ENCODE measurements around the gene ZNF181. TPM values are rescaled to one million over a fixed set of nuclear protein-coding genes. Genes with fewer than 3 reads are reported as not detected.

The ZNF181 gene
- total and polyA plus RNA-seq, 4 experiments from 2014 or later, result 14.2 to 37.0 (median 23.8) TPM

DNA sequence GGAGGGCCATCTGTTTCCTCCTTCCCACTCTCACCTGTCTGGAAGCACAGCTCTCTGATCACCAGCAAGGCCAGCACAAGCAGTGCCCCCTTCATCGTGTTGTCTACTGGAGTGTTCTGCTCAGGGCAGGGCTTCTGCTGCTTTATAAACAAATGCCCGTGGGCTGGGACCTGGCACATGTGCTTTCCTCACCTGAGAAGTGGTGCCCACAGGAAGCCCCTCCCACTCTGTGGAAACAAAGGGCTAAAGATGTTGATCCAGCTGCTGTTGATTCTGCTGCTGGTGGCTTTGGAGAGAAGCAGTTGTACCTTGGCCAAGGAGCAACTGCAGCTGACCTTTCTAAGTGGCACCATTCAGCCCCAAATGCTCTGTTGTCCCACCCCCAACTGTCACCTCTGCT is 26.4 kb upstream of the ZNF181 start:
- ChIA-PET POLR2A (ENCODE audit: partially characterized antibody) (no interaction called here), CTCF (ENCODE audit: partially characterized antibody) (interaction anchor here (8.2 kb wide), 1 partner anchor 68 kb away, joined by 144 read pairs; no protein-coding TSS in a partner anchor)
- peaks cover 0 to 3% of the 10 kb centered on the region in 2 donors for H3K36me3 Mint-ChIP-seq

DNA sequence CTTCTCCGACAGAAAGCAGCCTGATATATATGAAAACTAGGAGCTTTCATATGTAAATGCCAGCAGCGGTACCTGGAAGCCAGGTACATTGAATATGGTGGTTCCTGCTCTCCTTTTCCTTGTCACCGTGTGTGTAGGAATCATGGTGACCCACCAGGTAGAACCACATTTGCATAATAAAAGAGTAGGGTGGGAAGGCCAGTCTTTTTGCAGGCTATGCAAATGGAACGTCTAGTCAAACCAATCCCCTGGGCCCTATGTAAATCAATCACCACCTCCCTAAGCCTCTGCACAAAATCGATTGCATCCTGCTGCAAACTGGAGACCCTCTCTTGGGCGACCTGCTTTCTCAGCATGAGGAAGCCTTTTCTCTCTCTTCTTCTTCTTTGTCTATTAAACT is 22.2 kb upstream of the ZNF181 start:
- no peak overlapping the region for H3K27ac ChIP-seq (ENCODE audit: low read depth, low read length)
- H3K4me1 ChIP-seq (ENCODE audit: insufficient read depth, low read length), result no peaks in the 10 kb centered on the region
- H3K4me3 ChIP-seq (ENCODE audit: low read length in 2 of 2), result no peak overlapping the region
- Mint-ChIP-seq H3K36me3 (peaks cover 2 to 10% of the 10 kb centered on the region in 2 donors), H3K4me1 (peaks cover 0 to 1% (median under 1%) of the 10 kb centered on the region in 4 donors), H3K4me3 (no peak overlapping the region), H3K27me3 (peaks cover 15 to 18% of the 10 kb centered on the region in 2 donors), H3K27ac (no peak overlapping the region), H3K9me3 (peaks cover 3 to 34% (median 23%) of the 10 kb centered on the region in 8 donors)
- H3K27me3 ChIP-seq (ENCODE audit: insufficient read depth, low read length), result no peaks in the 10 kb centered on the region
- CTCF ChIA-PET (ENCODE audit: partially characterized antibody), result interaction anchor here (0.6 to 8.2 kb wide), 6 partner anchors 29 to 212 kb away, joined by 3 to 144 read pairs (median 4); no protein-coding TSS in a partner anchor
- intact Hi-C loops (cut with micrococcal nuclease), result loop anchor here (1.0 to 10.0 kb wide), 4 partner anchors 49 to 935 kb away; no protein-coding TSS in a partner anchor
- no peaks in the 10 kb centered on the region for H3K36me3 ChIP-seq (ENCODE audit: insufficient read depth, low read length)
- POLR2A ChIA-PET (ENCODE audit: partially characterized antibody), result no interaction called here
- no peaks in the 10 kb centered on the region for H3K9me3 ChIP-seq (ENCODE audit: control insufficient read depth in 1 of 2, low read length in 2 of 2)
- DNase-seq, result no peak

More for the DNA sequence above, 26.4 kb upstream of the ZNF181 start:
- Mint-ChIP-seq H3K27me3 (peaks cover 19 to 21% of the 10 kb centered on the region in 2 donors), H3K9me3 (peaks cover 0 to 34% (median 18%) of the 10 kb centered on the region in 8 donors), H3K27ac (no peak overlapping the region), H3K4me1 (peaks cover 0 to 1% (median under 1%) of the 10 kb centered on the region in 4 donors), H3K4me3 (no peak overlapping the region)
- no peak overlapping the region for H3K4me3 ChIP-seq (ENCODE audit: low read length in 2 of 2)
- H3K9me3 ChIP-seq (ENCODE audit: control insufficient read depth in 1 of 2, low read length in 2 of 2), result no peaks in the 10 kb centered on the region
- no peaks in the 10 kb centered on the region for H3K4me1 ChIP-seq (ENCODE audit: insufficient read depth, low read length)
- no peaks in the 10 kb centered on the region for H3K27me3 ChIP-seq (ENCODE audit: insufficient read depth, low read length)
- no peak for DNase-seq
- no peaks in the 10 kb centered on the region for H3K36me3 ChIP-seq (ENCODE audit: insufficient read depth, low read length)
- no peak overlapping the region for H3K27ac ChIP-seq (ENCODE audit: low read depth, low read length)
- intact Hi-C loops (cut with micrococcal nuclease), result no loop called here

GRCh38 chr19:34712395-34713261 is 21.4 kb upstream of the ZNF181 start:
- DNase-seq, result peak; percentile 64 to 74 (median 71)
- Histone ChIP-seq H3K36me3 (ENCODE audit: insufficient read depth, low read length) (no peaks in the 10 kb centered on the region), H3K4me1 (ENCODE audit: insufficient read depth, low read length) (no peaks in the 10 kb centered on the region), H3K27ac (ENCODE audit: low read depth, low read length) (no peak overlapping the region), H3K27me3 (ENCODE audit: insufficient read depth, low read length) (no peaks in the 10 kb centered on the region), H3K9me3 (ENCODE audit: control insufficient read depth in 1 of 2, low read length in 2 of 2) (no peaks in the 10 kb centered on the region), H3K4me3 (ENCODE audit: low read length in 2 of 2) (no peak overlapping the region)
- ChIA-PET POLR2A (ENCODE audit: partially characterized antibody) (no interaction called here), CTCF (ENCODE audit: partially characterized antibody) (interaction anchor here (0.6 to 8.2 kb wide), 9 partner anchors 9 to 212 kb away, joined by 3 to 144 read pairs (median 5); partner anchors contain the start of gene ZNF181)
- H3K4me3 Mint-ChIP-seq, result no peak overlapping the region
- peaks cover 0 to 1% (median under 1%) of the 10 kb centered on the region in 4 donors for H3K4me1 Mint-ChIP-seq
- no peak overlapping the region for H3K27ac Mint-ChIP-seq
- peaks cover 15 to 17% of the 10 kb centered on the region in 2 donors for H3K27me3 Mint-ChIP-seq
- peaks cover 2 to 10% of the 10 kb centered on the region in 2 donors for H3K36me3 Mint-ChIP-seq
- intact Hi-C loops (cut with micrococcal nuclease), result loop anchor here (1.0 to 10.0 kb wide), 4 partner anchors 49 to 935 kb away; no protein-coding TSS in a partner anchor
- H3K9me3 Mint-ChIP-seq, result peaks cover 3 to 27% (median 18%) of the 10 kb centered on the region in 8 donors

DNA sequence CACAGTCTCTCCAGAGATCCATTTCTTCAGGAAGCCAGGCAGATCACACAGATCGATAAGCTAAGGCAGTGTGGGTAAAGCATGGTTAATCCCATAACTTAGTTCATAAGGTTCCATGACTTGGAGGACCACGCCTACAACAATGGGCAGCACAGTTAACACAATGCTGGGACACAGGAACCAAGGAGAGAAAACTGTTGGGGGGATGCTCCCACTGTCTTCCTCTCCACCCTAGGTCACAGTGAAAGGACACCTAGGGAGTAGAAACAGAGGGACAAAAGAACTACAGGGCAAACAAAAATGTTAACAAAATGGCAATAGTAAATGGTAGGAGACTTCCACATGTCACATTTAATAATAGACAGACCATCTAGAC is 20.8 kb upstream of the ZNF181 start:
- Mint-ChIP-seq H3K27ac (no peak overlapping the region), H3K36me3 (peaks cover 2 to 7% of the 10 kb centered on the region in 2 donors), H3K27me3 (peaks cover 16 to 18% of the 10 kb centered on the region in 2 donors), H3K4me1 (peaks cover 0 to 1% (median under 1%) of the 10 kb centered on the region in 4 donors), H3K9me3 (peaks cover 3 to 24% (median 18%) of the 10 kb centered on the region in 8 donors), H3K4me3 (no peak overlapping the region)
- ChIA-PET POLR2A (ENCODE audit: partially characterized antibody) (no interaction called here), CTCF (ENCODE audit: partially characterized antibody) (interaction anchor here (1.2 to 8.2 kb wide), 6 partner anchors 8 to 213 kb away, joined by 3 to 144 read pairs (median 5); partner anchors contain the start of gene ZNF181)
- DNase-seq, result no peak
- Histone ChIP-seq H3K36me3 (ENCODE audit: insufficient read depth, low read length) (no peaks in the 10 kb centered on the region), H3K4me1 (ENCODE audit: insufficient read depth, low read length) (no peaks in the 10 kb centered on the region), H3K27me3 (ENCODE audit: insufficient read depth, low read length) (no peaks in the 10 kb centered on the region), H3K9me3 (ENCODE audit: control insufficient read depth in 1 of 2, low read length in 2 of 2) (no peaks in the 10 kb centered on the region), H3K4me3 (ENCODE audit: low read length in 2 of 2) (no peak overlapping the region), H3K27ac (ENCODE audit: low read depth, low read length) (no peak overlapping the region)
- intact Hi-C loops (cut with micrococcal nuclease), result loop anchor here (5.0 to 10.0 kb wide), 2 partner anchors 668 to 936 kb away; no protein-coding TSS in a partner anchor

GRCh38 chr19:34715357-34715756 is 18.7 kb upstream of the ZNF181 start:
- H3K4me1 ChIP-seq (ENCODE audit: insufficient read depth, low read length), result no peaks in the 10 kb centered on the region
- intact Hi-C loops (cut with micrococcal nuclease), result loop anchor here (10.0 kb wide), 1 partner anchor 671 kb away; no protein-coding TSS in a partner anchor
- Mint-ChIP-seq H3K36me3 (peaks cover 2 to 7% of the 10 kb centered on the region in 2 donors), H3K9me3 (peaks cover 3 to 24% (median 17%) of the 10 kb centered on the region in 8 donors), H3K4me3 (no peak overlapping the region), H3K4me1 (peaks cover 0 to 1% (median under 1%) of the 10 kb centered on the region in 4 donors), H3K27ac (no peak overlapping the region), H3K27me3 (peaks cover 16 to 20% of the 10 kb centered on the region in 2 donors)
- no peak overlapping the region for H3K4me3 ChIP-seq (ENCODE audit: low read length in 2 of 2)
- DNase-seq, result no peak
- H3K27ac ChIP-seq (ENCODE audit: low read depth, low read length), result no peak overlapping the region
- H3K36me3 ChIP-seq (ENCODE audit: insufficient read depth, low read length), result no peaks in the 10 kb centered on the region
- no peaks in the 10 kb centered on the region for H3K27me3 ChIP-seq (ENCODE audit: insufficient read depth, low read length)
- H3K9me3 ChIP-seq (ENCODE audit: control insufficient read depth in 1 of 2, low read length in 2 of 2), result no peaks in the 10 kb centered on the region
- ChIA-PET POLR2A (ENCODE audit: partially characterized antibody) (no interaction called here), CTCF (ENCODE audit: partially characterized antibody) (interaction anchor here (0.9 to 1.0 kb wide), 2 partner anchors 75 to 76 kb away, joined by 3 read pairs; no protein-coding TSS in a partner anchor)

DNA sequence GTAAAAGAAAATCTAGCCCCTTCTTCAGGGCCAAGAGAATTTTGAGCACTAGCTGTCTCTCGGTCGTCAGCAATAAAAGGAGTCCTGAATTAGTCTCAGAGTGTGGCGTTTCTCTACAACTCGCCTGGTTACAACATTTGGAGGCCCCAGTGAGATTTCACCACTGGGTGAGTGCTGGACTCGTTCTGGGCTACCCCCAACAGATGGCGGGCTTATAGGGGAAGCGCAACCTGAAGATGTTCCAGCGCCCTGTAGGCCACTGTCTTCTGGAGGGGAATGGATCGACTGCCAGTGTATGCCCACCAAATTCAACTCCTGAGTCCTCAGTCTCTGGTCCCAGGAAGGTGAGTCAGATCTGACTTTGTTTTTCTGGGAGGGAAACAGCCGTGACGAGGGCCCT is 11.7 kb upstream of the ZNF181 start:
- Mint-ChIP-seq H3K36me3 (no peaks in the 10 kb centered on the region), H3K4me3 (no peak overlapping the region), H3K4me1 (no peaks in the 10 kb centered on the region), H3K27ac (no peak overlapping the region), H3K27me3 (peaks cover 4 to 27% of the 10 kb centered on the region in 2 donors), H3K9me3 (peaks cover 0 to 4% (median 0%) of the 10 kb centered on the region in 8 donors)
- ChIA-PET POLR2A (ENCODE audit: partially characterized antibody) (no interaction called here), CTCF (ENCODE audit: partially characterized antibody) (no interaction called here)
- intact Hi-C loops (cut with micrococcal nuclease), result no loop called here
- no peaks in the 10 kb centered on the region for H3K9me3 ChIP-seq (ENCODE audit: control insufficient read depth in 1 of 2, low read length in 2 of 2)
- H3K4me3 ChIP-seq (ENCODE audit: low read length in 2 of 2), result no peak overlapping the region
- no peaks in the 10 kb centered on the region for H3K4me1 ChIP-seq (ENCODE audit: insufficient read depth, low read length)
- DNase-seq, result no peak
- no peaks in the 10 kb centered on the region for H3K36me3 ChIP-seq (ENCODE audit: insufficient read depth, low read length)
- no peaks in the 10 kb centered on the region for H3K27me3 ChIP-seq (ENCODE audit: insufficient read depth, low read length)
- no peak overlapping the region for H3K27ac ChIP-seq (ENCODE audit: low read depth, low read length)

GRCh38 chr19:34725400-34725799 is 8.6 kb upstream of the ZNF181 start:
- H3K27me3 Mint-ChIP-seq, result peaks cover 8 to 29% of the 10 kb centered on the region in 2 donors
- H3K27ac Mint-ChIP-seq, result no peak overlapping the region
- POLR2A ChIA-PET (ENCODE audit: partially characterized antibody), result no interaction called here
- H3K4me3 Mint-ChIP-seq, result no peak overlapping the region
- no peak for DNase-seq
- H3K36me3 ChIP-seq (ENCODE audit: insufficient read depth, low read length), result no peaks in the 10 kb centered on the region
- H3K4me1 Mint-ChIP-seq, result no peaks in the 10 kb centered on the region
- no peaks in the 10 kb centered on the region for H3K36me3 Mint-ChIP-seq
- H3K4me1 ChIP-seq (ENCODE audit: insufficient read depth, low read length), result no peaks in the 10 kb centered on the region
- no peaks in the 10 kb centered on the region for H3K27me3 ChIP-seq (ENCODE audit: insufficient read depth, low read length)
- H3K4me3 ChIP-seq (ENCODE audit: low read length in 2 of 2), result no peak overlapping the region
- peaks cover 0 to 4% (median 0%) of the 10 kb centered on the region in 8 donors for H3K9me3 Mint-ChIP-seq
- H3K9me3 ChIP-seq (ENCODE audit: control insufficient read depth in 1 of 2, low read length in 2 of 2), result no peaks in the 10 kb centered on the region
- no peak overlapping the region for H3K27ac ChIP-seq (ENCODE audit: low read depth, low read length)
- intact Hi-C loops (cut with micrococcal nuclease), result no loop called here
- CTCF ChIA-PET (ENCODE audit: partially characterized antibody), result interaction anchor here (0.9 to 1.8 kb wide), 3 partner anchors 12 to 48 kb away, joined by 3 to 5 read pairs (median 4); partner anchors contain the start of genes SCGB2B2 and ZNF302
